SK-N-SH (cell line): ENCODE measurements around the gene PHF12.

Experiments
- CTCF ChIP-seq: fragments of 200-600 bp; sonication (generic); IDR thresholded peaks from 2 replicates; pipeline ENCODE4 v1.6.1; 2017; ENCODE audit warnings: antibody characterized with exemption, mild to moderate bottlenecking, moderate library complexity
- GABPA ChIP-seq: IDR thresholded peaks from 2 replicates; pipeline ENCODE4 v1.4.0; 2012; ENCODE audit warnings: low read depth, mild to moderate bottlenecking
- PBX3 ChIP-seq: IDR thresholded peaks from 2 replicates; pipeline ENCODE4; 2012
- SIN3A ChIP-seq: IDR thresholded peaks from 2 replicates; pipeline ENCODE4 v1.6.1; 2012; ENCODE audit warnings: low read depth, mild to moderate bottlenecking, low read length, moderate library complexity, borderline replicate concordance
- TEAD4 ChIP-seq: IDR thresholded peaks from 2 replicates; pipeline ENCODE4 v1.4.0; 2012; ENCODE audit warnings: mild to moderate bottlenecking, borderline replicate concordance; ENCODE audit not compliant: insufficient read depth
- YY1 ChIP-seq: IDR thresholded peaks from 2 replicates; pipeline ENCODE4 v1.4.0; 2012; ENCODE audit warnings: low read depth, mild to moderate bottlenecking

- TF ChIP-seq SIN3A (no peak), CTCF (no peak), PBX3 (no peak), TEAD4 (no peak), GABPA (no peak), YY1 (no peak)
Measured at GRCh38 chr17:28912938-28913333, 38.4 kb downstream of the PHF12 start.
